HEK293T (cell line): Measurements from ENCODE around the gene B3GNT5.

Source experiments
- ELF4 ChIP-seq: fragments of 450-650 bp; IDR thresholded peaks from 2 replicates; pipeline ENCODE4 v1.6.1; 2017; ENCODE audit warnings: antibody characterized with exemption
- SUZ12 ChIP-seq: fragments of 450-650 bp; IDR thresholded peaks from 2 replicates; pipeline ENCODE4 v1.6.1; 2016; ENCODE audit warnings: mild to moderate bottlenecking
- ZNF384 ChIP-seq: fragments of 450-650 bp; IDR thresholded peaks from 2 replicates; pipeline ENCODE4 v1.6.1; 2016

DNA sequence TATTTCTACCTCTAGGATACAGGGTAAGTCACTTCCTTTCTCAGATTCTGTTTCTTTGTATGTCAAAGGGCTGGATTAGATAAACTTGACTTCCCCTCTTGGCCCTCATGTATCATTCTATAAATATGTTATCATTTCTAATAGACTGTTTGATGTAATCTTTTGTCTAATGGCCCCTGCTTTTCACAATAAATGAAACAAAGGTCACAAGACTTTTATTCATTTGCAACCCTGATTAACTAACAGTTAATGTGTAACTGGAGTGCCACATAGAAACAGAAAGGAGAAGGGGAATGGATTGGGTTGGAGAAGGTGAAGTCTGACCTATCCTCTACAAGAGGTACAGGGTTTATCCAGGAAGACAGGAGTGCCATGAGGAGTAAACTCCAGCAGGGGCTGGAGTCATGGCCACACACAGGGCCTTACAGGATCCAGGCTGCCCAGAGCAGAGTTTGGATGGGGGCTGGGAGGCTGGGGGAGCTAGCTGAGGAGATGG lies 8.0 kb upstream of the B3GNT5 start:
- no peak for TF ChIP-seq ZNF384
- TF ChIP-seq ELF4, result no peak
- TF ChIP-seq SUZ12, result no peak
